Suppressor macrophage treated with lipopolysaccharide for 1 hour (primary cell): ENCODE measurements around the gene WWC2.
A peak's percentile ranks its signal among the peaks of the same experiment; 100 is the strongest.

Experiments
- DNase-seq, 3 donors: peaks; one replicate each; pipeline ENCODE4 v3.0.0-alpha.2; 2020 to 2022

WWC2 gene

GRCh38 chr4:183175631-183176232, 76.7 kb downstream of the WWC2 start:
- no peak for DNase-seq

- DNase-seq, result no peak
Measured at GRCh38 chr4:183177001-183177400, 77.9 kb downstream of the WWC2 start.

- DNase-seq, result no peak
Measured at GRCh38 chr4:183178201-183178600, 79.1 kb downstream of the WWC2 start.

GRCh38 chr4:183180096-183180495, 81.0 kb downstream of the WWC2 start:
- no peak for DNase-seq

- peak in 2 of 3 donors; percentile 11 to 22 for DNase-seq
Measured at GRCh38 chr4:183180621-183181020, 81.6 kb downstream of the WWC2 start.

- no peak for DNase-seq
Measured at GRCh38 chr4:183181081-183181480, 82.0 kb downstream of the WWC2 start.

GRCh38 chr4:183182873-183183725, 84.0 kb downstream of the WWC2 start:
- DNase-seq, result peak; percentile 71 to 76 (median 73)

- no peak for DNase-seq
Measured at GRCh38 chr4:183183906-183184535, 85.0 kb downstream of the WWC2 start.

- DNase-seq, result no peak
Measured at GRCh38 chr4:183185018-183185417, 86.0 kb downstream of the WWC2 start.

GRCh38 chr4:183185559-183185958, 86.5 kb downstream of the WWC2 start:
- no peak for DNase-seq

- no peak for DNase-seq
Measured at GRCh38 chr4:183186813-183187212, 87.8 kb downstream of the WWC2 start.

- no peak for DNase-seq
Measured at GRCh38 chr4:183190900-183191527, 92.0 kb downstream of the WWC2 start.

- no peak for DNase-seq
Measured at GRCh38 chr4:183191630-183192029, 92.6 kb downstream of the WWC2 start.

GRCh38 chr4:183192571-183192970, 93.5 kb downstream of the WWC2 start:
- no peak for DNase-seq

GRCh38 chr4:183193730-183194338, 94.8 kb downstream of the WWC2 start:
- DNase-seq, result peak; percentile 73 to 78 (median 73)

GRCh38 chr4:183195534-183195933, 96.5 kb downstream of the WWC2 start:
- DNase-seq, result no peak

GRCh38 chr4:183197140-183197539, 98.1 kb downstream of the WWC2 start:
- DNase-seq, result no peak

GRCh38 chr4:183200453-183200852, 101.4 kb downstream of the WWC2 start:
- no peak for DNase-seq

GRCh38 chr4:183201331-183201730, 102.3 kb downstream of the WWC2 start:
- no peak for DNase-seq

- DNase-seq, result no peak
Measured at GRCh38 chr4:183202523-183202922, 103.5 kb downstream of the WWC2 start.

GRCh38 chr4:183204793-183205192, 105.7 kb downstream of the WWC2 start:
- no peak for DNase-seq

- DNase-seq, result no peak
Measured at GRCh38 chr4:183205193-183205592, 106.1 kb downstream of the WWC2 start.

- DNase-seq, result no peak
Measured at GRCh38 chr4:183205709-183206108, 106.7 kb downstream of the WWC2 start.
